GM23338 (cell line): ENCODE measurements around the gene FOXL2. TPM values are rescaled to one million over a fixed set of nuclear protein-coding genes. Genes with fewer than 3 reads are reported as not detected.

ENCODE experiments used
- ATAC-seq: fragments of 200-7000 bp; cut with Tn5 transposase; 3 replicates; pipeline ENCODE4 v1.9.1; 2020
- DNase-seq: peaks from one replicate; pipeline ENCODE4 v3.0.0-alpha.2; 2015; ENCODE audit warnings: low spot score
- H2AFZ ChIP-seq: fragments of 200-600 bp; sonication (generic); 2 replicates; pipeline ENCODE4 v1.8.0; 2016; ENCODE audit warnings: antibody characterized with exemption, mild to moderate bottlenecking, moderate library complexity
- H3F3A ChIP-seq: fragments of 200-600 bp; sonication (generic); replicated peaks from 2 replicates; pipeline ENCODE4 v1.8.0; 2017; ENCODE audit warnings: antibody characterized with exemption, mixed run types, low read depth
- H3K27ac ChIP-seq: fragments of 200-600 bp; sonication (generic); 2 replicates; pipeline ENCODE4 v1.6.1; 2016; ENCODE audit warnings: low read depth
- H3K27me3 ChIP-seq: fragments of 200-600 bp; sonication (generic); 2 replicates; pipeline ENCODE4 v1.8.0; 2016; ENCODE audit warnings: mild to moderate bottlenecking, mixed run types, moderate library complexity; ENCODE audit not compliant: insufficient read depth
- H3K36me3 ChIP-seq: fragments of 200-600 bp; sonication (generic); 2 replicates; pipeline ENCODE4 v1.8.0; 2016; ENCODE audit warnings: mild to moderate bottlenecking; ENCODE audit not compliant: insufficient read depth
- H3K4me1 ChIP-seq: fragments of 200-600 bp; sonication (generic); 2 replicates; pipeline ENCODE4 v1.8.0; 2016; ENCODE audit warnings: mild to moderate bottlenecking, moderate library complexity; ENCODE audit not compliant: insufficient read depth
- H3K4me2 ChIP-seq: fragments of 200-600 bp; sonication (generic); 2 replicates; pipeline ENCODE4 v1.7.1; 2017; ENCODE audit warnings: mixed run types
- H3K4me3 ChIP-seq: fragments of 200-600 bp; sonication (generic); 2 replicates; pipeline ENCODE4 v1.6.1; 2016; ENCODE audit warnings: mixed run types
- H3K79me2 ChIP-seq: fragments of 200-600 bp; sonication (generic); replicated peaks from 2 replicates; pipeline ENCODE4 v1.8.0; 2017; ENCODE audit warnings: mild to moderate bottlenecking; ENCODE audit not compliant: insufficient read depth
- H3K9me2 ChIP-seq: fragments of 200-600 bp; sonication (generic); 2 replicates; pipeline ENCODE4 v1.8.0; 2017; ENCODE audit not compliant: insufficient read depth
- H4K20me1 ChIP-seq: fragments of 200-600 bp; sonication (generic); replicated peaks from 2 replicates; pipeline ENCODE4 v1.8.0; 2017; ENCODE audit warnings: mild to moderate bottlenecking; ENCODE audit not compliant: insufficient read depth
- H3K27ac Mint-ChIP-seq: 2 replicates; pipeline ENCODE4 v1.8.0; 2020; ENCODE audit warnings: inconsistent platforms, mild to moderate bottlenecking, moderate library complexity, mixed read lengths
- H3K27me3 Mint-ChIP-seq: 3 replicates; pipeline ENCODE4 v1.8.0; 2022; ENCODE audit warnings: low read depth, mild to moderate bottlenecking, moderate library complexity, mixed read lengths, inconsistent platforms; ENCODE audit not compliant: insufficient read depth, poor library complexity
- H3K36me3 Mint-ChIP-seq: 3 replicates; pipeline ENCODE4 v1.8.0; 2021; ENCODE audit warnings: low read depth, mild to moderate bottlenecking, inconsistent platforms, moderate library complexity, mixed read lengths
- H3K4me1 Mint-ChIP-seq: 3 replicates; pipeline ENCODE4 v1.8.0; 2020; ENCODE audit warnings: mild to moderate bottlenecking, inconsistent platforms, mixed read lengths
- H3K4me3 Mint-ChIP-seq: 3 replicates; pipeline ENCODE4 v1.8.0; 2021; ENCODE audit warnings: moderate library complexity, mild to moderate bottlenecking, inconsistent platforms, mixed read lengths
- H3K9me3 Mint-ChIP-seq: 3 replicates; pipeline ENCODE4 v1.8.0; 2020; ENCODE audit warnings: moderate library complexity, mild to moderate bottlenecking, inconsistent platforms, mixed read lengths
- CREB1 ChIP-seq: fragments of 250-450 bp; sonication (Bioruptor Pico); IDR thresholded peaks from 2 replicates; pipeline ENCODE4 v1.5.0; 2020; ENCODE audit warnings: low read depth, mild to moderate bottlenecking, moderate library complexity
- CTCF ChIP-seq, 2 experiments: fragments of 200-600 bp in 1 of 2; sonication (generic) in 1 of 2; conservative IDR thresholded peaks; 2 replicates each; pipeline versions ENCODE4 v1.5.1 to v1.6.1; 2016 to 2017; ENCODE audit warnings: antibody characterized with exemption in 2 of 2, low read depth in 2 of 2, mild to moderate bottlenecking in 2 of 2, moderate library complexity in 1 of 2
- ETS1 ChIP-seq: IDR thresholded peaks from 2 replicates; pipeline ENCODE4 v1.6.1; 2016; ENCODE audit warnings: antibody characterized with exemption
- EZH2 ChIP-seq: fragments of 200-600 bp; sonication (generic); IDR thresholded peaks from one replicate; pipeline ENCODE4 v1.8.0; 2017; ENCODE audit warnings: antibody characterized with exemption, mild to moderate bottlenecking, low read depth; ENCODE audit not compliant: unreplicated experiment
- EZH2phosphoT487 ChIP-seq: fragments of 200-600 bp; sonication (generic); IDR thresholded peaks from one replicate; pipeline ENCODE4 v1.8.1; 2018; ENCODE audit warnings: antibody characterized with exemption; ENCODE audit not compliant: unreplicated experiment
- JUNB ChIP-seq: IDR thresholded peaks from one replicate; pipeline ENCODE4 v1.6.1; 2016; ENCODE audit warnings: antibody characterized with exemption; ENCODE audit not compliant: unreplicated experiment
- NANOG ChIP-seq: IDR thresholded peaks from 2 replicates; pipeline ENCODE4 v1.6.1; 2016; ENCODE audit warnings: antibody characterized with exemption, borderline replicate concordance
- POLR2AphosphoS5 ChIP-seq: IDR thresholded peaks from 2 replicates; pipeline ENCODE4 v1.6.1; 2016; ENCODE audit warnings: antibody characterized with exemption, low read depth
- REST ChIP-seq: IDR thresholded peaks from one replicate; pipeline ENCODE4 v1.6.1; 2018; ENCODE audit warnings: antibody characterized with exemption; ENCODE audit not compliant: unreplicated experiment
- STAT1 ChIP-seq: IDR thresholded peaks from one replicate; pipeline ENCODE4 v1.6.1; 2016; ENCODE audit warnings: antibody characterized with exemption; ENCODE audit not compliant: unreplicated experiment
- ZNF114 ChIP-seq: fragments of 250-450 bp; sonication (Bioruptor Pico); IDR thresholded peaks from 2 replicates; pipeline ENCODE4 v1.5.0; 2020; ENCODE audit warnings: mild to moderate bottlenecking, moderate library complexity
- ZNF331 ChIP-seq: fragments of 250-450 bp; sonication (Bioruptor Pico); IDR thresholded peaks from 2 replicates; pipeline ENCODE4 v1.5.0; 2020; ENCODE audit warnings: low read depth, mild to moderate bottlenecking, moderate library complexity
- ZNF462 ChIP-seq: fragments of 250-450 bp; sonication (Bioruptor Pico); IDR thresholded peaks from 2 replicates; pipeline ENCODE4 v1.5.0; 2020; ENCODE audit warnings: mild to moderate bottlenecking, moderate library complexity
- polyA plus RNA-seq: library from polyadenylated mRNA; unstranded; fragments of >200 nt; fragmentation: Nextera tagmentation; extraction: Ambion mirVana; gene quantifications from 2 replicates; pipeline ENCODE4 v1.2.1, GENCODE V29; 2016
- total RNA-seq: library from RNA; depleted of rRNA; stranded (reverse); fragments of >200 nt; shearing (Covaris generic); gene quantifications from 2 replicates; pipeline ENCODE4 v1.2.3, GENCODE V29; 2014

The FOXL2 gene
- total and polyA plus RNA-seq, 2 experiments from 2014 or later, result 0.89 to 3.5 TPM

- Histone ChIP-seq H3K79me2 (no peaks in the 10 kb centered on the region), H3K4me3 (no peak overlapping the region), H3K27me3 (no peaks in the 10 kb centered on the region), H3K36me3 (no peaks in the 10 kb centered on the region), H3K4me1 (no peaks in the 10 kb centered on the region), H3K27ac (no peak overlapping the region), H3F3A (no peaks in the 10 kb centered on the region), H3K9me2 (no peaks in the 10 kb centered on the region), H2AFZ (no peak overlapping the region), H4K20me1 (no peaks in the 10 kb centered on the region), H3K4me2 (no peak overlapping the region)
- ATAC-seq (no peak), DNase-seq (no peak)
- Mint-ChIP-seq H3K36me3 (no peaks in the 10 kb centered on the region; the same call in 2 of the 3 replicates), H3K27me3 (peaks cover 5% of the 10 kb centered on the region), H3K27ac (no peak overlapping the region), H3K4me1 (no peaks in the 10 kb centered on the region), H3K9me3 (no peaks in the 10 kb centered on the region; the same call in 2 of the 3 replicates), H3K4me3 (no peak overlapping the region)
- TF ChIP-seq NANOG (no peak), ZNF114 (no peak), STAT1 (no peak), CTCF (conservative IDR thresholded peaks at IDR 0.05; ENCODE audit: low read depth in 2 of 2) (no peak), JUNB (no peak), CREB1 (CRISPR knock-in tag) (no peak), EZH2 (no peak), ZNF331 (no peak), POLR2AphosphoS5 (no peak), EZH2phosphoT487 (no peak), ETS1 (no peak), REST (no peak), ZNF462 (CRISPR knock-in tag) (no peak)
These were observed 27.5 kb upstream of the FOXL2 start for GRCh38 chr3:138974462-138974861.
